ENCODE data around the gene MYO9B.
A peak's percentile ranks its signal among the peaks of the same experiment; 100 is the strongest.
"Not testable (repeated sequence)": the region's sequence is repeated elsewhere in the genome, so short reads cannot be mapped to it uniquely, and the experiment has no call there.

Gene MYO9B

GRCh38 chr19:17183271-17183761 is 107.7 kb downstream of the MYO9B start:
- DNase-seq, result no peak

GRCh38 chr19:17183858-17184321 is 108.3 kb downstream of the MYO9B start:
- DNase-seq, result no peak

GRCh38 chr19:17184371-17184841 is 108.8 kb downstream of the MYO9B start:
- no peak for DNase-seq

- no peak for DNase-seq
Observed at GRCh38 chr19:17185590-17185989, 110.0 kb downstream of the MYO9B start.

- not testable (repeated sequence) for DNase-seq
Observed at GRCh38 chr19:17191736-17192135, 116.2 kb downstream of the MYO9B start.

GRCh38 chr19:17192751-17193150 is 117.2 kb downstream of the MYO9B start:
- DNase-seq, result no peak

GRCh38 chr19:17194608-17195007 is 119.0 kb downstream of the MYO9B start:
- no peak for DNase-seq

GRCh38 chr19:17195106-17195505 is 119.5 kb downstream of the MYO9B start:
- DNase-seq, result no peak

- DNase-seq, result no peak
Observed at GRCh38 chr19:17196610-17197009, 121.0 kb downstream of the MYO9B start.

GRCh38 chr19:17197666-17198065 is 122.1 kb downstream of the MYO9B start:
- no peak for DNase-seq

GRCh38 chr19:17200408-17201079 is 125.0 kb downstream of the MYO9B start:
- no peak for DNase-seq

- no peak for DNase-seq
Observed at GRCh38 chr19:17202249-17202648, 126.7 kb downstream of the MYO9B start.

- no peak for DNase-seq
Observed at GRCh38 chr19:17202713-17203112, 127.1 kb downstream of the MYO9B start.

GRCh38 chr19:17205237-17206140 is 129.9 kb downstream of the MYO9B start:
- peak; percentile 65 for DNase-seq

- DNase-seq, result no peak
Observed at GRCh38 chr19:17206736-17207581, 131.4 kb downstream of the MYO9B start.

GRCh38 chr19:17209126-17210036 is 133.8 kb downstream of the MYO9B start:
- peak; percentile 40 for DNase-seq

GRCh38 chr19:17210296-17210695 is 134.7 kb downstream of the MYO9B start:
- no peak for DNase-seq

GRCh38 chr19:17211547-17212446 is 136.2 kb downstream of the MYO9B start:
- no peak for DNase-seq

GRCh38 chr19:17213334-17213733 is 137.8 kb downstream of the MYO9B start:
- no peak for DNase-seq

- DNase-seq, result no peak
Observed at GRCh38 chr19:17214508-17215126, 139.0 kb downstream of the MYO9B start.

Measured in eye (tissue), 1 donor.